ENCODE results near the gene SLC5A9. TPM values are rescaled to one million over a fixed set of nuclear protein-coding genes. Genes with fewer than 3 reads are reported as not detected.

Gene SLC5A9
- total and polyA plus RNA-seq, 10 of the 15 experiments (the other 5 are each of a cell fraction or from before 2014, with no cell fraction given): 0.03 TPM; not detected in 9

DNA sequence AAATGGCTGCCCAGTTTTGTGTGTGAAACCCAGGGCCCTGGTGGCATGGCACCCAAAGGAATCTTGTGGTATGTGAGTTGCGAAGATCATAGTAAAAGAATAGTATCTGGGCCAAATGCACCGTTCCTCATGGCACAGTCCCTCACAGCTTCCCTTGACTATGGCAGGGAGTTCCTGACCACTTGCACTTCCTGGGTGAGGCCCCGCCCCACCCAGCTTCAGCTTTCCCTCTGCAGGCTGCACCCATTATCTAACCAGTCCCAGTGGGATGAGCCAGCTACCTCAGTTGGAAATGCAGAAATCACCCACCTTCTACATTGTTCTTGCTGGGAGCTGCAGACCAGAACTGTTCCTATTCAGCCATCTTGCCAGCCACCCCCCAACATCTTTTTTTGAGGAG is 63.0 kb downstream of the SLC5A9 start:
- WGBS (ENCODE audit: insufficient coverage, insufficient replicate concordance, low lambda C conversion rate, missing lambda C conversion rate): 18% methylated on average over 3 of the region's 3 CpGs
- ChIA-PET CTCF (no interaction called here), SMC1A (ENCODE audit: uncharacterized antibody, unreplicated experiment) (interaction anchor here (0.7 to 1.0 kb wide), 2 partner anchors 76 to 1057 kb away, joined by 3 read pairs; no protein-coding TSS in a partner anchor)

DNA sequence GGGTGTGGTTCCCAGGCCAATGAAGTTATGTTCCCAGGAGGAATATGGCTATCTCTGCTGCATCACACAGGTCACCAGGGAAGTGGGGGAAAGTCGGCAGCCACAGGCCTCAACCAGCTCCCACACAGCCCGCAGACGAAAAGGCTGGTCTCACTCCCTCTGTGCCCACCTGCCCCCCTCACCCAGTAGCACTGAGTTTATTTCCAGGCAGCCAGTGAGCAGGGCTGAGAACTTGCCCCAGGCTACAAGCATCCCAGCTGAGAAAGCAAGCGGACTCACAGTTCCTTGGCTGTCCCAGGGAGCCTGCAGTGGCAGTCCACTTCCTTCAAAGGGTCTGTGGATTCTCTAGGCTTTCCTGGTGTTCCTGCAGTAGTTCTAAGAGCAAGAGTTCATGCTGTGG is 68.9 kb downstream of the SLC5A9 start:
- 23% methylated on average over 4 of the region's 4 CpGs for WGBS (ENCODE audit: insufficient coverage, insufficient replicate concordance, low lambda C conversion rate, missing lambda C conversion rate)
- BruUV-seq (replicated peaks): no TSS peak

More for the DNA sequence above, 63.0 kb downstream of the SLC5A9 start:
- Histone ChIP-seq H3K79me2 (ENCODE audit: control insufficient read depth, insufficient read depth, low read length) (no peaks in the 10 kb centered on the region), H3K9me3 (replicated peaks; ENCODE audit: control insufficient read depth, insufficient read depth, low read length) (no peaks in the 10 kb centered on the region), H3K9ac (ENCODE audit: control insufficient read depth, insufficient read depth, low read length) (no peak overlapping the region), H3K27me3 (replicated peaks in 1 of 2; ENCODE audit: control insufficient read depth in 2 of 2, insufficient read depth in 2 of 2, low read length in 1 of 2) (no peaks in the 10 kb centered on the region), H3K36me3 (ENCODE audit: control insufficient read depth in 2 of 2, insufficient read depth in 2 of 2, low read length in 1 of 2) (no peaks in the 10 kb centered on the region), H3K27ac (ENCODE audit: control insufficient read depth, insufficient read depth) (no peak overlapping the region), H3K4me1 (ENCODE audit: control insufficient read depth, insufficient read depth, low read length) (no peaks in the 10 kb centered on the region), H3K4me2 (ENCODE audit: control insufficient read depth, insufficient read depth) (no peak overlapping the region), H4K20me1 (ENCODE audit: control insufficient read depth, insufficient read depth) (no peaks in the 10 kb centered on the region), H2AFZ (ENCODE audit: control insufficient read depth, low read depth, low read length) (no peak overlapping the region), H3K4me3 (no peak overlapping the region)
- DNase-seq (ENCODE audit: low read depth, low spot score) (no peak), ATAC-seq (no peak), FAIRE-seq (no peak)
- intact Hi-C loops (cut with micrococcal nuclease; ENCODE audit: unreplicated experiment) (no loop called here), in situ Hi-C loops (cut with MboI) (no loop called here)
- ChIA-PET POLR2A (no interaction called here), RAD21 (ENCODE audit: unreplicated experiment) (no interaction called here)
- no TSS peak for BruUV-seq (replicated peaks)
- TF ChIP-seq MEF2A (IDR thresholded peaks at IDR 0.05; ENCODE audit: insufficient read depth, low read depth, low read length): no peak

More for the DNA sequence above, 68.9 kb downstream of the SLC5A9 start:
- Histone ChIP-seq H3K9ac (ENCODE audit: control insufficient read depth, insufficient read depth, low read length) (no peak overlapping the region), H3K27me3 (replicated peaks in 1 of 2; ENCODE audit: control insufficient read depth in 2 of 2, insufficient read depth in 2 of 2, low read length in 1 of 2) (no peaks in the 10 kb centered on the region), H3K27ac (ENCODE audit: control insufficient read depth, insufficient read depth) (no peak overlapping the region), H2AFZ (ENCODE audit: control insufficient read depth, low read depth, low read length) (no peak overlapping the region), H3K79me2 (ENCODE audit: control insufficient read depth, insufficient read depth, low read length) (no peaks in the 10 kb centered on the region), H3K36me3 (ENCODE audit: control insufficient read depth in 2 of 2, insufficient read depth in 2 of 2, low read length in 1 of 2) (no peaks in the 10 kb centered on the region), H4K20me1 (ENCODE audit: control insufficient read depth, insufficient read depth) (no peaks in the 10 kb centered on the region), H3K4me3 (no peak overlapping the region), H3K4me1 (ENCODE audit: control insufficient read depth, insufficient read depth, low read length) (no peaks in the 10 kb centered on the region), H3K4me2 (ENCODE audit: control insufficient read depth, insufficient read depth) (no peak overlapping the region), H3K9me3 (replicated peaks; ENCODE audit: control insufficient read depth, insufficient read depth, low read length) (no peaks in the 10 kb centered on the region)
- POLR2A ChIA-PET: no interaction called here
- no peak for ATAC-seq
- DNase-seq (ENCODE audit: low read depth, low spot score): no peak
- in situ Hi-C loops (cut with MboI) (no loop called here), intact Hi-C loops (cut with micrococcal nuclease; ENCODE audit: unreplicated experiment) (no loop called here)
- no peak for TF ChIP-seq ASH2L (IDR thresholded peaks at IDR 0.05; ENCODE audit: borderline replicate concordance, low read depth)
- no peak for TF ChIP-seq CBFB (IDR thresholded peaks at IDR 0.05; ENCODE audit: low read depth)
- TF ChIP-seq DPF2 (IDR thresholded peaks at IDR 0.05): no peak
- no peak for TF ChIP-seq SREBF2 (IDR thresholded peaks at IDR 0.05; ENCODE audit: low read length)
- TF ChIP-seq NFYB (IDR thresholded peaks at IDR 0.05; ENCODE audit: insufficient read depth, low read depth, low read length): no peak
- no peak for TF ChIP-seq ESRRA (IDR thresholded peaks at IDR 0.05; ENCODE audit: low read length)
- TF ChIP-seq, protein P1, sequence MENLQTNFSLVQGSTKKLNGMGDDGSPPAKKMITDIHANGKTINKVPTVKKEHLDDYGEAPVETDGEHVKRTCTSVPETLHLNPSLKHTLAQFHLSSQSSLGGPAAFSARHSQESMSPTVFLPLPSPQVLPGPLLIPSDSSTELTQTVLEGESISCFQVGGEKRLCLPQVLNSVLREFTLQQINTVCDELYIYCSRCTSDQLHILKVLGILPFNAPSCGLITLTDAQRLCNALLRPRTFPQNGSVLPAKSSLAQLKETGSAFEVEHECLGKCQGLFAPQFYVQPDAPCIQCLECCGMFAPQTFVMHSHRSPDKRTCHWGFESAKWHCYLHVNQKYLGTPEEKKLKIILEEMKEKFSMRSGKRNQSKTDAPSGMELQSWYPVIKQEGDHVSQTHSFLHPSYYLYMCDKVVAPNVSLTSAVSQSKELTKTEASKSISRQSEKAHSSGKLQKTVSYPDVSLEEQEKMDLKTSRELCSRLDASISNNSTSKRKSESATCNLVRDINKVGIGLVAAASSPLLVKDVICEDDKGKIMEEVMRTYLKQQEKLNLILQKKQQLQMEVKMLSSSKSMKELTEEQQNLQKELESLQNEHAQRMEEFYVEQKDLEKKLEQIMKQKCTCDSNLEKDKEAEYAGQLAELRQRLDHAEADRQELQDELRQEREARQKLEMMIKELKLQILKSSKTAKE (IDR thresholded peaks at IDR 0.05; ENCODE audit: low read depth, poor library complexity, severe bottlenecking): no peak
- no peak for TF ChIP-seq HCFC1 (IDR thresholded peaks at IDR 0.05; ENCODE audit: low read length)
- no peak for TF ChIP-seq SMAD5 (IDR thresholded peaks at IDR 0.05; ENCODE audit: low read depth)
- RAD21 ChIA-PET (ENCODE audit: unreplicated experiment): no interaction called here
- no peak for FAIRE-seq
- SMC1A ChIA-PET (ENCODE audit: uncharacterized antibody, unreplicated experiment): no interaction called here
- CTCF ChIA-PET: interaction anchor here (1.1 kb wide), 1 partner anchor 16 kb away, joined by 3 read pairs; no protein-coding TSS in a partner anchor
